RKO (cell line): ENCODE results near the gene IRGC.
"Not testable (repeated sequence)": the region's sequence is repeated elsewhere in the genome, so short reads cannot be mapped to it uniquely, and the experiment has no call there.

Source experiments
- DNase-seq: peaks from one replicate; pipeline ENCODE4 v3.0.0-alpha.2; 2016; ENCODE audit warnings: low spot score

The IRGC gene

GRCh38 chr19:43715776-43716175, at the start of gene IRGC:
Gene IRGC, plus strand, starts transcription at chr19:43716076. Its CDS starts 2,483 bp downstream, at chr19:43718559.
- DNase-seq = no peak

GRCh38 chr19:43667126-43667875, 48.6 kb upstream of the IRGC start:
- no peak for DNase-seq

GRCh38 chr19:43667876-43668405, 47.9 kb upstream of the IRGC start:
- DNase-seq = no peak

GRCh38 chr19:43668406-43669109, 47.3 kb upstream of the IRGC start:
- DNase-seq = peak; percentile 98

- DNase-seq = no peak
Observed at GRCh38 chr19:43672061-43672679, 43.7 kb upstream of the IRGC start.

- no peak for DNase-seq
Observed at GRCh38 chr19:43673637-43674036, 42.2 kb upstream of the IRGC start.

- no peak for DNase-seq
Observed at GRCh38 chr19:43674183-43674582, 41.7 kb upstream of the IRGC start.

GRCh38 chr19:43674596-43674995, 41.3 kb upstream of the IRGC start:
- peak; percentile 45 for DNase-seq

GRCh38 chr19:43675269-43675879, 40.5 kb upstream of the IRGC start:
- DNase-seq = peak; percentile 41

- DNase-seq = no peak
Observed at GRCh38 chr19:43675906-43676305, 40.0 kb upstream of the IRGC start.

GRCh38 chr19:43678512-43679261, 37.2 kb upstream of the IRGC start:
- DNase-seq = no peak

- no peak for DNase-seq
Observed at GRCh38 chr19:43681821-43682220, 34.1 kb upstream of the IRGC start.

- not testable (repeated sequence) for DNase-seq
Observed at GRCh38 chr19:43682269-43682668, 33.6 kb upstream of the IRGC start.

GRCh38 chr19:43682824-43683661, 32.8 kb upstream of the IRGC start:
- no peak for DNase-seq

- DNase-seq = no peak
Observed at GRCh38 chr19:43683905-43684304, 32.0 kb upstream of the IRGC start.

GRCh38 chr19:43684326-43684725, 31.6 kb upstream of the IRGC start:
- DNase-seq = no peak

- no peak for DNase-seq
Observed at GRCh38 chr19:43687660-43687997, 28.2 kb upstream of the IRGC start.

GRCh38 chr19:43688059-43688701, 27.7 kb upstream of the IRGC start:
- DNase-seq = no peak

- DNase-seq = no peak
Observed at GRCh38 chr19:43690444-43690843, 25.4 kb upstream of the IRGC start.

- DNase-seq = no peak
Observed at GRCh38 chr19:43690890-43691289, 25.0 kb upstream of the IRGC start.
